ENCODE measurements around the gene HDAC4.

Gene HDAC4

GRCh38 chr2:239122421-239123110 is 278.3 kb downstream of the HDAC4 start:
- peaks cover 16 to 33% of the 10 kb centered on the region in 2 donors for H3K36me3 ChIP-seq (ENCODE audit: control insufficient read depth in 1 of 2, insufficient read depth in 2 of 2, low read length in 2 of 2)

GRCh38 chr2:239121600-239122012 is 279.2 kb downstream of the HDAC4 start:
- H3K4me3 ChIP-seq (ENCODE audit: low read depth in 1 of 2, low read length in 2 of 2): no peak overlapping the region
- no peak overlapping the region for H3K9ac ChIP-seq (ENCODE audit: low read depth in 1 of 2, low read length in 2 of 2)
- no peak overlapping the region for H3K27ac ChIP-seq (ENCODE audit: low read depth, low read length)
- H3K27me3 ChIP-seq (ENCODE audit: control insufficient read depth in 1 of 2, insufficient read depth in 2 of 2, low read length in 2 of 2): no peaks in the 10 kb centered on the region
- peaks cover 0 to 4% of the 10 kb centered on the region in 2 donors for H3K9me3 ChIP-seq (ENCODE audit: control insufficient read depth in 1 of 2, low read length in 2 of 2)
- H3K36me3 ChIP-seq (ENCODE audit: control insufficient read depth in 1 of 2, insufficient read depth in 2 of 2, low read length in 2 of 2): peaks cover 16 to 27% of the 10 kb centered on the region in 2 donors
- H3K4me1 ChIP-seq (ENCODE audit: control insufficient read depth in 1 of 2, insufficient read depth in 2 of 2, low read length in 2 of 2): no peaks in the 10 kb centered on the region

More at GRCh38 chr2:239122421-239123110, 278.3 kb downstream of the HDAC4 start:
- H3K27ac ChIP-seq (ENCODE audit: low read depth, low read length): no peak overlapping the region
- H3K27me3 ChIP-seq (ENCODE audit: control insufficient read depth in 1 of 2, insufficient read depth in 2 of 2, low read length in 2 of 2): no peaks in the 10 kb centered on the region
- H3K9ac ChIP-seq (ENCODE audit: low read depth in 1 of 2, low read length in 2 of 2): no peak overlapping the region
- H3K4me1 ChIP-seq (ENCODE audit: control insufficient read depth in 1 of 2, insufficient read depth in 2 of 2, low read length in 2 of 2): no peaks in the 10 kb centered on the region
- H3K9me3 ChIP-seq (ENCODE audit: control insufficient read depth in 1 of 2, low read length in 2 of 2): peaks cover 0 to 4% of the 10 kb centered on the region in 2 donors
- H3K4me3 ChIP-seq (ENCODE audit: low read depth in 1 of 2, low read length in 2 of 2): no peak overlapping the region

- Histone ChIP-seq H3K36me3 (ENCODE audit: control insufficient read depth in 1 of 2, insufficient read depth in 2 of 2, low read length in 2 of 2) (peaks cover 10 to 18% of the 10 kb centered on the region in 2 donors), H3K9ac (ENCODE audit: low read depth in 1 of 2, low read length in 2 of 2) (no peak overlapping the region), H3K9me3 (ENCODE audit: control insufficient read depth in 1 of 2, low read length in 2 of 2) (peaks cover 0 to 4% of the 10 kb centered on the region in 2 donors), H3K27ac (ENCODE audit: low read depth, low read length) (no peak overlapping the region), H3K27me3 (ENCODE audit: control insufficient read depth in 1 of 2, insufficient read depth in 2 of 2, low read length in 2 of 2) (no peaks in the 10 kb centered on the region), H3K4me1 (ENCODE audit: control insufficient read depth in 1 of 2, insufficient read depth in 2 of 2, low read length in 2 of 2) (no peaks in the 10 kb centered on the region), H3K4me3 (ENCODE audit: low read depth in 1 of 2, low read length in 2 of 2) (no peak overlapping the region)
Measured at GRCh38 chr2:239120664-239121063, 280.2 kb downstream of the HDAC4 start.

GRCh38 chr2:239119346-239120126 is 281.3 kb downstream of the HDAC4 start:
- Histone ChIP-seq H3K4me3 (ENCODE audit: low read depth in 1 of 2, low read length in 2 of 2) (no peak overlapping the region), H3K27ac (ENCODE audit: low read depth, low read length) (no peak overlapping the region), H3K4me1 (ENCODE audit: control insufficient read depth in 1 of 2, insufficient read depth in 2 of 2, low read length in 2 of 2) (peaks cover 0 to 3% of the 10 kb centered on the region in 2 donors), H3K9ac (ENCODE audit: low read depth in 1 of 2, low read length in 2 of 2) (no peak overlapping the region), H3K36me3 (ENCODE audit: control insufficient read depth in 1 of 2, insufficient read depth in 2 of 2, low read length in 2 of 2) (peaks cover 0 to 11% of the 10 kb centered on the region in 2 donors), H3K9me3 (ENCODE audit: control insufficient read depth in 1 of 2, low read length in 2 of 2) (peaks cover 0 to under 1% of the 10 kb centered on the region in 2 donors), H3K27me3 (ENCODE audit: control insufficient read depth in 1 of 2, insufficient read depth in 2 of 2, low read length in 2 of 2) (no peaks in the 10 kb centered on the region)

- H3K27ac ChIP-seq (ENCODE audit: low read depth, low read length): no peak overlapping the region
- H3K4me1 ChIP-seq (ENCODE audit: control insufficient read depth in 1 of 2, insufficient read depth in 2 of 2, low read length in 2 of 2): peaks cover 7 to 11% of the 10 kb centered on the region in 2 donors
- no peak overlapping the region for H3K9ac ChIP-seq (ENCODE audit: low read depth in 1 of 2, low read length in 2 of 2)
- no peaks in the 10 kb centered on the region for H3K9me3 ChIP-seq (ENCODE audit: control insufficient read depth in 1 of 2, low read length in 2 of 2)
- no peak overlapping the region for H3K4me3 ChIP-seq (ENCODE audit: low read depth in 1 of 2, low read length in 2 of 2)
- H3K36me3 ChIP-seq (ENCODE audit: control insufficient read depth in 1 of 2, insufficient read depth in 2 of 2, low read length in 2 of 2): peaks cover 0 to 6% of the 10 kb centered on the region in 2 donors
- no peaks in the 10 kb centered on the region for H3K27me3 ChIP-seq (ENCODE audit: control insufficient read depth in 1 of 2, insufficient read depth in 2 of 2, low read length in 2 of 2)
Measured at GRCh38 chr2:239118675-239119211, 282.1 kb downstream of the HDAC4 start.

- Histone ChIP-seq H3K27ac (ENCODE audit: low read depth, low read length) (no peak overlapping the region), H3K9ac (ENCODE audit: low read depth in 1 of 2, low read length in 2 of 2) (no peak overlapping the region), H3K4me1 (ENCODE audit: control insufficient read depth in 1 of 2, insufficient read depth in 2 of 2, low read length in 2 of 2) (peaks cover 12 to 16% of the 10 kb centered on the region in 2 donors)
Measured at GRCh38 chr2:239118264-239118663, 282.6 kb downstream of the HDAC4 start.

GRCh38 chr2:239117831-239118230 is 283.0 kb downstream of the HDAC4 start:
- no peak overlapping the region for H3K4me3 ChIP-seq (ENCODE audit: low read depth in 1 of 2, low read length in 2 of 2)
- H3K27me3 ChIP-seq (ENCODE audit: control insufficient read depth in 1 of 2, insufficient read depth in 2 of 2, low read length in 2 of 2): no peaks in the 10 kb centered on the region
- H3K9ac ChIP-seq (ENCODE audit: low read depth in 1 of 2, low read length in 2 of 2): no peak overlapping the region

More at GRCh38 chr2:239118264-239118663, 282.6 kb downstream of the HDAC4 start:
- Histone ChIP-seq H3K4me3 (ENCODE audit: low read depth in 1 of 2, low read length in 2 of 2) (no peak overlapping the region), H3K27me3 (ENCODE audit: control insufficient read depth in 1 of 2, insufficient read depth in 2 of 2, low read length in 2 of 2) (no peaks in the 10 kb centered on the region), H3K9me3 (ENCODE audit: control insufficient read depth in 1 of 2, low read length in 2 of 2) (no peaks in the 10 kb centered on the region), H3K36me3 (ENCODE audit: control insufficient read depth in 1 of 2, insufficient read depth in 2 of 2, low read length in 2 of 2) (peaks cover 0 to 6% of the 10 kb centered on the region in 2 donors)

GRCh38 chr2:239116456-239117246 is 284.2 kb downstream of the HDAC4 start:
- no peaks in the 10 kb centered on the region for H3K27me3 ChIP-seq (ENCODE audit: control insufficient read depth in 1 of 2, insufficient read depth in 2 of 2, low read length in 2 of 2)
- peaks cover 0 to 11% of the 10 kb centered on the region in 2 donors for H3K36me3 ChIP-seq (ENCODE audit: control insufficient read depth in 1 of 2, insufficient read depth in 2 of 2, low read length in 2 of 2)
- no peaks in the 10 kb centered on the region for H3K9me3 ChIP-seq (ENCODE audit: control insufficient read depth in 1 of 2, low read length in 2 of 2)
- H3K9ac ChIP-seq (ENCODE audit: low read depth in 1 of 2, low read length in 2 of 2): no peak overlapping the region
- peaks cover 16 to 18% of the 10 kb centered on the region in 2 donors for H3K4me1 ChIP-seq (ENCODE audit: control insufficient read depth in 1 of 2, insufficient read depth in 2 of 2, low read length in 2 of 2)
- no peak overlapping the region for H3K27ac ChIP-seq (ENCODE audit: low read depth, low read length)
- no peak overlapping the region for H3K4me3 ChIP-seq (ENCODE audit: low read depth in 1 of 2, low read length in 2 of 2)

More at GRCh38 chr2:239117831-239118230, 283.0 kb downstream of the HDAC4 start:
- H3K4me1 ChIP-seq (ENCODE audit: control insufficient read depth in 1 of 2, insufficient read depth in 2 of 2, low read length in 2 of 2): peaks cover 16 to 18% of the 10 kb centered on the region in 2 donors
- H3K36me3 ChIP-seq (ENCODE audit: control insufficient read depth in 1 of 2, insufficient read depth in 2 of 2, low read length in 2 of 2): peaks cover 0 to 6% of the 10 kb centered on the region in 2 donors
- no peaks in the 10 kb centered on the region for H3K9me3 ChIP-seq (ENCODE audit: control insufficient read depth in 1 of 2, low read length in 2 of 2)
- no peak overlapping the region for H3K27ac ChIP-seq (ENCODE audit: low read depth, low read length)

- Histone ChIP-seq H3K9me3 (ENCODE audit: control insufficient read depth in 1 of 2, low read length in 2 of 2) (no peaks in the 10 kb centered on the region), H3K27me3 (ENCODE audit: control insufficient read depth in 1 of 2, insufficient read depth in 2 of 2, low read length in 2 of 2) (no peaks in the 10 kb centered on the region), H3K4me3 (ENCODE audit: low read depth in 1 of 2, low read length in 2 of 2) (no peak overlapping the region), H3K4me1 (ENCODE audit: control insufficient read depth in 1 of 2, insufficient read depth in 2 of 2, low read length in 2 of 2) (peaks cover 16 to 18% of the 10 kb centered on the region in 2 donors), H3K27ac (ENCODE audit: low read depth, low read length) (no peak overlapping the region), H3K9ac (ENCODE audit: low read depth in 1 of 2, low read length in 2 of 2) (no peak overlapping the region), H3K36me3 (ENCODE audit: control insufficient read depth in 1 of 2, insufficient read depth in 2 of 2, low read length in 2 of 2) (peaks cover 0 to 22% of the 10 kb centered on the region in 2 donors)
Measured at GRCh38 chr2:239115616-239116015, 285.2 kb downstream of the HDAC4 start.
